Measurements from ENCODE around the gene AFG3L2. TPM values are rescaled to one million over a fixed set of nuclear protein-coding genes. Genes with fewer than 3 reads are reported as not detected.

Gene AFG3L2
- total and polyA plus RNA-seq, 2 of the 13 experiments (the other 11 are each of a cell fraction or from before 2014, with no cell fraction given) = 28.6 to 86.9 TPM

DNA sequence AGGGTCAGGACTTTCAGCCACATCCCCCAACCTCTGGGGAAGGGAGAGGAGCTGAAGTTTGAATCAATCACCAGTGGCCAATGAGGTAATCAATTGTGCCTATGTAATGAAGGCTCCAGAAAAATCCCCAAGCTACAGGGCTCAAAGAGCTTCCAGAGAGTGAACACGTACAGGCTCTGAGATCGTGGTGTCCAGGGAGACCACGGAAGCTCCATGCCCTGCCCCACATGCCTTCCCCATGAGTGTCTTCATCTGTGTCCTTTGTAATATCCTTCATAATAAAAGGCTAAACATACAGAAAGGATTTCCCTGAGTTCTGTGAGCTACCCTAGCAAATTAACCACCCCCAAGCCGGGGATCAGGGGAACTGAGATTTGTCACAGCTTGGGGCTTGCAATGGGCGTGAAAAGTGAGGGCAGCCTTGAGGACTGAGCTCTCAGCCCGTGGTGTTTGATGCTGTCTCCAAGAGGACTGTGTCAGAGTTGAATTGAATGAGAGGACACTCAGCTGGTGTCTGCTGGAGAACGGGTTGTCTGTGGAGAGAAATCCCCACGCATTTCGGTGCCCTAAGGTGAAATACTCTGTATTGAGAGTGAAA lies 94.5 kb downstream of the AFG3L2 start (continued):
- TF ChIP-seq TSC22D2 (CRISPR knock-in tag; IDR thresholded peaks at IDR 0.05; ENCODE audit: borderline replicate concordance) (no peak), KDM1A (CRISPR knock-in tag; IDR thresholded peaks at IDR 0.05) (no peak)

DNA sequence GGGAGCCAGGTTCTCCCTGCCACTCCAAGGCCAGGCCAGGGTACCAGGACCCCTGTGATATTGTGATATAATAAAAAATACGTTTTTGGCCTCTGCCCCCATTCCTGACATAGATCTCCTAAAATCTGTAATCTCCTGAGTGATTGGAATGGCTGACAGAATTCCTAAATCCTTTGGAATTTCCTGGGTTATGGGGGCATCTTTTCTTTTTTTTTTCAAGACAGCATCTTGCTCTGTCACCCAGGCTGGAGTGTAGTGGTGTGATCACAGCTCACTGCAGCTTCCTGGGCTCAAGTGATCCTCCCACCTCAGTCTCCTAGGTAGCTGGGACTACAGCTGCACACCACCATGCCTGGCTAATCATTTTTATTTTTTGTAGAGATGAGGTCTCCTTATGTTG lies 95.2 kb downstream of the AFG3L2 start:
- no peak overlapping the region for H2AFZ ChIP-seq (ENCODE audit: low read length)
- H3K27ac ChIP-seq (ENCODE audit: extremely low read length, insufficient read depth, low read length) = no peak overlapping the region
- no peak overlapping the region for H3K9ac ChIP-seq (ENCODE audit: insufficient read depth, low read depth, low read length)

More for the DNA sequence above, 95.2 kb downstream of the AFG3L2 start:
- in situ Hi-C loops (cut with HindIII; ENCODE audit: extremely low pct_ligation_motif_present, low pct_unique_long_range_greater_than_20kb) (no loop called here), intact Hi-C loops (cut with micrococcal nuclease; ENCODE audit: unreplicated experiment) (loop anchor here (5.0 kb wide), 1 partner anchor 375 kb away; the partner anchor contains the start of gene SPIRE1)
- Histone ChIP-seq H3K4me1 (ENCODE audit: insufficient read depth, low read length) (peaks cover 31% of the 10 kb centered on the region), H3K27me3 (ENCODE audit: control insufficient read depth in 1 of 2, insufficient read depth in 2 of 2, low read length in 2 of 2) (peaks cover 0 to 4% of the 10 kb centered on the region in 2 experiments; a peak in 1 of 5 replicates), H3K4me2 (ENCODE audit: low read depth, low read length) (no peak overlapping the region), H3K4me3 (replicated peaks in 1 of 3; ENCODE audit: insufficient read depth in 1 of 3, low read depth in 2 of 3, low read length in 3 of 3) (no peak overlapping the region), H3K79me2 (ENCODE audit: insufficient read depth, low read length) (no peaks in the 10 kb centered on the region), H4K20me1 (ENCODE audit: insufficient read depth, low read length) (no peaks in the 10 kb centered on the region), H3K9me3 (ENCODE audit: low read length) (no peaks in the 10 kb centered on the region), H3K36me3 (replicated peaks in 1 of 2; ENCODE audit: control insufficient read depth in 1 of 2, insufficient read depth in 2 of 2, low read length in 2 of 2) (no peaks in the 10 kb centered on the region)
- BruUV-seq (replicated peaks) = no TSS peak
- WGBS (ENCODE audit: low lambda C conversion rate) = 0% methylated on average over 1 of the region's 1 CpG
- no peak for DNase-seq (ENCODE audit: low spot score)
- FAIRE-seq = no peak
- POLR2A ChIA-PET = no interaction called here
- TF ChIP-seq POLR2A (IDR thresholded peaks at IDR 0.05; ENCODE audit: insufficient read depth in 1 of 2, low read depth in 2 of 2, low read length in 2 of 2) (no peak), RCOR2 (CRISPR knock-in tag; IDR thresholded peaks at IDR 0.05) (no peak), ZNF7 (CRISPR knock-in tag; IDR thresholded peaks at IDR 0.05) (no peak), HDAC6 (IDR thresholded peaks at IDR 0.05; ENCODE audit: low read depth, low read length) (no peak), POLR2G (IDR thresholded peaks at IDR 0.05; ENCODE audit: low read depth, low read length) (no peak), PRPF4 (IDR thresholded peaks at IDR 0.05; ENCODE audit: low read depth, low read length, poor library complexity, severe bottlenecking) (no peak), TSC22D2 (CRISPR knock-in tag; IDR thresholded peaks at IDR 0.05; ENCODE audit: borderline replicate concordance) (no peak), ZNF17 (CRISPR knock-in tag; IDR thresholded peaks at IDR 0.05) (no peak)
- TF ChIP-seq, protein P1, sequence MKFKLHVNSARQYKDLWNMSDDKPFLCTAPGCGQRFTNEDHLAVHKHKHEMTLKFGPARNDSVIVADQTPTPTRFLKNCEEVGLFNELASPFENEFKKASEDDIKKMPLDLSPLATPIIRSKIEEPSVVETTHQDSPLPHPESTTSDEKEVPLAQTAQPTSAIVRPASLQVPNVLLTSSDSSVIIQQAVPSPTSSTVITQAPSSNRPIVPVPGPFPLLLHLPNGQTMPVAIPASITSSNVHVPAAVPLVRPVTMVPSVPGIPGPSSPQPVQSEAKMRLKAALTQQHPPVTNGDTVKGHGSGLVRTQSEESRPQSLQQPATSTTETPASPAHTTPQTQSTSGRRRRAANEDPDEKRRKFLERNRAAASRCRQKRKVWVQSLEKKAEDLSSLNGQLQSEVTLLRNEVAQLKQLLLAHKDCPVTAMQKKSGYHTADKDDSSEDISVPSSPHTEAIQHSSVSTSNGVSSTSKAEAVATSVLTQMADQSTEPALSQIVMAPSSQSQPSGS (CRISPR knock-in tag; IDR thresholded peaks at IDR 0.05) = no peak
- TF ChIP-seq, protein P2, sequence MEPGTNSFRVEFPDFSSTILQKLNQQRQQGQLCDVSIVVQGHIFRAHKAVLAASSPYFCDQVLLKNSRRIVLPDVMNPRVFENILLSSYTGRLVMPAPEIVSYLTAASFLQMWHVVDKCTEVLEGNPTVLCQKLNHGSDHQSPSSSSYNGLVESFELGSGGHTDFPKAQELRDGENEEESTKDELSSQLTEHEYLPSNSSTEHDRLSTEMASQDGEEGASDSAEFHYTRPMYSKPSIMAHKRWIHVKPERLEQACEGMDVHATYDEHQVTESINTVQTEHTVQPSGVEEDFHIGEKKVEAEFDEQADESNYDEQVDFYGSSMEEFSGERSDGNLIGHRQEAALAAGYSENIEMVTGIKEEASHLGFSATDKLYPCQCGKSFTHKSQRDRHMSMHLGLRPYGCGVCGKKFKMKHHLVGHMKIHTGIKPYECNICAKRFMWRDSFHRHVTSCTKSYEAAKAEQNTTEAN (CRISPR knock-in tag; conservative IDR thresholded peaks at IDR 0.05) = no peak
- no peak for ATAC-seq
- CTCF ChIA-PET (ENCODE audit: low intra/inter-chr PET ratio, low total read pairs) = no interaction called here

All from HepG2 (cell line).